Measurements from ENCODE around the gene FCHSD1. TPM values are rescaled to one million over a fixed set of nuclear protein-coding genes. Genes with fewer than 3 reads are reported as not detected.
A peak's percentile ranks its signal among the peaks of the same experiment; 100 is the strongest.

Gene FCHSD1
- total RNA-seq, 1 donor: 19.9 TPM

GRCh38 chr5:141692533-141692888, 41.3 kb upstream of the FCHSD1 start:
- TF ChIP-seq, protein P1, sequence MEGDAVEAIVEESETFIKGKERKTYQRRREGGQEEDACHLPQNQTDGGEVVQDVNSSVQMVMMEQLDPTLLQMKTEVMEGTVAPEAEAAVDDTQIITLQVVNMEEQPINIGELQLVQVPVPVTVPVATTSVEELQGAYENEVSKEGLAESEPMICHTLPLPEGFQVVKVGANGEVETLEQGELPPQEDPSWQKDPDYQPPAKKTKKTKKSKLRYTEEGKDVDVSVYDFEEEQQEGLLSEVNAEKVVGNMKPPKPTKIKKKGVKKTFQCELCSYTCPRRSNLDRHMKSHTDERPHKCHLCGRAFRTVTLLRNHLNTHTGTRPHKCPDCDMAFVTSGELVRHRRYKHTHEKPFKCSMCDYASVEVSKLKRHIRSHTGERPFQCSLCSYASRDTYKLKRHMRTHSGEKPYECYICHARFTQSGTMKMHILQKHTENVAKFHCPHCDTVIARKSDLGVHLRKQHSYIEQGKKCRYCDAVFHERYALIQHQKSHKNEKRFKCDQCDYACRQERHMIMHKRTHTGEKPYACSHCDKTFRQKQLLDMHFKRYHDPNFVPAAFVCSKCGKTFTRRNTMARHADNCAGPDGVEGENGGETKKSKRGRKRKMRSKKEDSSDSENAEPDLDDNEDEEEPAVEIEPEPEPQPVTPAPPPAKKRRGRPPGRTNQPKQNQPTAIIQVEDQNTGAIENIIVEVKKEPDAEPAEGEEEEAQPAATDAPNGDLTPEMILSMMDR (IDR thresholded peaks at IDR 0.05; ENCODE audit: insufficient read depth, low read length): no peak
- DNase-seq (ENCODE audit: low read depth): no peak
- peak overlapping the region; percentile 60 for H3K4me3 ChIP-seq (ENCODE audit: low read depth, low read length)

GRCh38 chr5:141691867-141692532, 40.8 kb upstream of the FCHSD1 start:
- TF ChIP-seq, protein P1 (IDR thresholded peaks at IDR 0.05; ENCODE audit: insufficient read depth, low read length): peak; percentile 91
- DNase-seq (ENCODE audit: low read depth): peak; percentile 71
- H3K4me3 ChIP-seq (ENCODE audit: low read depth, low read length): peak overlapping the region; percentile 60

DNA sequence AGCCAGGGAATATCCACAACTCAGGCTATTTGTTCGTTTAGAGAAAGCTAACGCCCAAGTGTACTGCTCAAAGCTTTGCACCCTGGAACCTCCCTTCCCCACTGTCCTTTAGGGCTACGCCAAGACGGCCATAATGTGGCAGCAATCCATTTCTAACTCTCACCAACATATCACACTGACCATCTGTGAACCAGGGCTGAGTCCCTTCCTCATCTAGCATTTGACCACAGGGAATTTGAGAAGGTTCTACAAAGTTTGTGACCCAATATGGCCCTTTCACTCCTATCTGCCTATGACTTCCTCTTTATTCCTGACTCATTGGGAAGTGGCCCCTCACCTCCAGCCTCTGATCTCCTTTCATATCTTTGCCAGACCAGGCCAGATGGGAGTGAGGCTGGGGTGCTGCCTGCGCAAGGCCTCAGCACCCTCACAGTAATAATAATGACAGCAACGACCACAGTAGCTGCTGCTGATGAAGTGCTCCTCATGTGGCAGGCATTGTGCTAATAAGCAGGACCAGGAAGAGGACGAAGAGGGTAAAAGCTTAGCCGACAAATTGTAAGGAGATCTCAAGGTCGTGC, 40.2 kb upstream of the FCHSD1 start:
- DNase-seq (ENCODE audit: low read depth): no peak
- TF ChIP-seq, protein P1 (IDR thresholded peaks at IDR 0.05; ENCODE audit: insufficient read depth, low read length): no peak
- H3K4me3 ChIP-seq (ENCODE audit: low read depth, low read length): no peak overlapping the region

- no peak overlapping the region for H3K4me3 ChIP-seq (ENCODE audit: low read depth, low read length)
- TF ChIP-seq, protein P1 (IDR thresholded peaks at IDR 0.05; ENCODE audit: insufficient read depth, low read length): no peak
- DNase-seq (ENCODE audit: low read depth): no peak
Measured at GRCh38 chr5:141686648-141687416, 35.6 kb upstream of the FCHSD1 start.

DNA sequence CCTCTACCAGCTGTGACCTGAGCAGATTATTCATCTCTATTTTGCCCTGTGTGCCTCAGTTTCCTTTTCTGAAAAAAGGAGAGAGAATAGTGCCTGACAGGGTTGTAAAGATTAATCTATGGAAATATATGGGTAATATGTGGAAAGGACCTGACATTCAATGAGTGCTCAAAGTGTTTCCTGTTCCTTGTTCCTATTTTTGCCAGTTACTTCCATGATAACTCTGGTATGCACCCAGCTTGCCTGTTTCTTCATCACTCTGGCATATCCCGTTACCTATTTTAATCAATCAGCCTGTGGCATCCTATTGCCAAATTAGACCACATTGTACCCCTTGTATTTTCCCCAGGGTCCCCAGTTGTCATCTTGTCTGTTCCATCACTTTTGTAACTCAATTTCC, 34.4 kb upstream of the FCHSD1 start:
- TF ChIP-seq, protein P1 (IDR thresholded peaks at IDR 0.05; ENCODE audit: insufficient read depth, low read length): no peak
- DNase-seq (ENCODE audit: low read depth): no peak
- H3K4me3 ChIP-seq (ENCODE audit: low read depth, low read length): no peak overlapping the region

DNA sequence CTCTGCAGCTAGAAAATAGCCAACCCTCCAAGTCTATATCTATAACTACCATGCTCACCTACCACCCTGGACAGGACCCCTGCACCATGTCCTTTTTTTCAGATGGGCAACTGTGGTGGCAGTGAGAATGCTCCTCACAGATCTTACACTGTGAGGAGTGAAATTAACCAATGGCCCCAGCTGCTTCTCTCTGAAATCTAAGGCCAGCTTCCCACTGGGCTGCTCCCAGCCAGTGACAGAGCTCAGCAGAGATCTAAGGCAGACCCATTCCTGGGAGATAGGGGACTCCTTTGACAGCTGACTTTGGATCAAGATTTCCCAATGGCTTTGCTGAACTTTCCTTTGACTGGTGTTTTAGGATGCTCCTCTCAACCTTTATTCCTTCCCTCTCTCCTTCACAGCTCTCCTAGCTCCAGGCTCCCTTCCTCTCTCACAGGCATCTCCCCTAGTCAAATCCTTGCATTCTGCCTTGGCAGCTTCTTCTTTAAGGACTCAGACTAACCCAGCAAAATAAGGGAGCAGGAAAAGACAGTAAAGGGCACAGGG, 32.5 kb upstream of the FCHSD1 start:
- no peak overlapping the region for H3K4me3 ChIP-seq (ENCODE audit: low read depth, low read length)
- TF ChIP-seq, protein P1 (IDR thresholded peaks at IDR 0.05; ENCODE audit: insufficient read depth, low read length): no peak
- no peak for DNase-seq (ENCODE audit: low read depth)
